GM23248 (cell line): ENCODE measurements around the gene GNAQ.

Source experiments
- EZH2 ChIP-seq: fragments of 200-600 bp; sonication (generic); IDR thresholded peaks from 2 replicates; pipeline ENCODE4 v1.6.1; 2018; ENCODE audit warnings: antibody characterized with exemption, mild to moderate bottlenecking; ENCODE audit not compliant: insufficient read depth, poor library complexity, severe bottlenecking
- EZH2phosphoT487 ChIP-seq: fragments of 200-600 bp; sonication (generic); IDR thresholded peaks from 2 replicates; pipeline ENCODE4 v1.6.1; 2018; ENCODE audit warnings: antibody characterized with exemption, moderate library complexity, mild to moderate bottlenecking, low read depth; ENCODE audit not compliant: insufficient read depth

DNA sequence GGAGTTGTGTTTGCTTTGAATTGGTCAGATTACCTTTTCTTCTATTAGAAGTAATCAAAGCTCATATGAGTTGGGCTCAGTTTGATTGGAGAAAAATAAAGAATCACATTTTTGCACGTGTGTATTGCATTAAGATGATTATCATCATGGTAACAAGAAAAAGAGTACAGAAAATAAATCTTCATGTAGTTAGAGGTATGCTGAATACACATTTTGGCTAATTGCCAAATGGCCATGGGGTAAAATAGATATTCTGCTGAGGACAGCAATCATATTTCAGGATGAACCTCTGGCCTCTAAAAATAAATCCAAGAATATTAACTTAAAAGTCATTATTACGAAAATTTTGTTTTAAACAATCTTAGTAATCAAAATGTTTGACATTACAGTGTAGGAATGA lies 38.9 kb upstream of the GNAQ start:
- no peak for TF ChIP-seq EZH2phosphoT487
- no peak for TF ChIP-seq EZH2
